SK-N-SH treated with all-trans-retinoic acid at 6 μM for 48 hours (cell line): ENCODE measurements around the gene SMIM7.

Source experiments
- ATAC-seq: fragments of 200-7000 bp; cut with Tn5 transposase; 3 replicates; pipeline ENCODE4 v1.9.1; 2020; ENCODE audit warnings: mild to moderate bottlenecking, moderate library complexity
- ARNTL ChIP-seq: fragments of 450-650 bp; formaldehyde crosslinking; IDR thresholded peaks from 2 replicates; pipeline ENCODE4 v1.5.0; 2020; ENCODE audit warnings: low read depth, mild to moderate bottlenecking, moderate library complexity, borderline replicate concordance
- BACH2 ChIP-seq: fragments of 250-450 bp; sonication (Bioruptor Pico); IDR thresholded peaks from 2 replicates; pipeline ENCODE4 v1.9.0; 2021; ENCODE audit warnings: mild to moderate bottlenecking, borderline replicate concordance
- CREB5 ChIP-seq: fragments of 250-450 bp; sonication (Bioruptor Pico); IDR thresholded peaks from 2 replicates; pipeline ENCODE4 v1.5.1; 2020; ENCODE audit warnings: low read depth, mild to moderate bottlenecking, moderate library complexity
- CSDC2 ChIP-seq: fragments of 250-450 bp; sonication (Bioruptor Pico); IDR thresholded peaks from 2 replicates; pipeline ENCODE4 v1.5.0; 2020; ENCODE audit warnings: mild to moderate bottlenecking, moderate library complexity
- ESRRG ChIP-seq: fragments of 250-450 bp; sonication (Bioruptor Pico); IDR thresholded peaks from 2 replicates; pipeline ENCODE4 v1.6.1; 2021; ENCODE audit warnings: mild to moderate bottlenecking
- GLIS3 ChIP-seq: fragments of 250-450 bp; sonication (Bioruptor Pico); IDR thresholded peaks from 2 replicates; pipeline ENCODE4 v1.5.0; 2020; ENCODE audit warnings: mild to moderate bottlenecking, moderate library complexity
- ISL1 ChIP-seq: fragments of 250-450 bp; sonication (Bioruptor Pico); IDR thresholded peaks from 2 replicates; pipeline ENCODE4 v2.1.2; 2022; ENCODE audit warnings: mild to moderate bottlenecking, moderate library complexity
- OSR1 ChIP-seq: fragments of 250-450 bp; sonication (Bioruptor Pico); IDR thresholded peaks from 2 replicates; pipeline ENCODE4 v1.8.0; 2022; ENCODE audit warnings: moderate library complexity, mild to moderate bottlenecking, inconsistent platforms
- PATZ1 ChIP-seq: fragments of 250-450 bp; sonication (Bioruptor Pico); IDR thresholded peaks from 2 replicates; pipeline ENCODE4 v1.8.0; 2020; ENCODE audit warnings: mild to moderate bottlenecking, moderate library complexity, borderline replicate concordance
- PPARA ChIP-seq: fragments of 250-450 bp; sonication (Bioruptor Pico); IDR thresholded peaks from 2 replicates; pipeline ENCODE4 v1.5.0; 2020; ENCODE audit warnings: mild to moderate bottlenecking, borderline replicate concordance
- RARB ChIP-seq: fragments of 250-450 bp; sonication (Bioruptor Pico); IDR thresholded peaks from 2 replicates; pipeline ENCODE4 v1.8.0; 2021; ENCODE audit warnings: mild to moderate bottlenecking, moderate library complexity
- SNAI2 ChIP-seq: fragments of 250-450 bp; sonication (Bioruptor Pico); IDR thresholded peaks from 2 replicates; pipeline ENCODE4 v1.5.0; 2020; ENCODE audit warnings: mild to moderate bottlenecking, moderate library complexity
- TCF4 ChIP-seq: fragments of 250-450 bp; sonication (Bioruptor Pico); IDR thresholded peaks from 2 replicates; pipeline ENCODE4 v1.8.0; 2021; ENCODE audit warnings: mild to moderate bottlenecking, moderate library complexity, borderline replicate concordance
- TOX ChIP-seq: fragments of 250-450 bp; sonication (Bioruptor Pico); IDR thresholded peaks from 2 replicates; pipeline ENCODE4 v1.8.0; 2021; ENCODE audit warnings: mild to moderate bottlenecking, moderate library complexity, borderline replicate concordance
- ZFP3 ChIP-seq: fragments of 250-450 bp; sonication (Bioruptor Pico); IDR thresholded peaks from 2 replicates; pipeline ENCODE4 v1.5.0; 2020; ENCODE audit warnings: mild to moderate bottlenecking, moderate library complexity
- ZFP30 ChIP-seq: fragments of 450-650 bp; formaldehyde crosslinking; IDR thresholded peaks from 2 replicates; pipeline ENCODE4 v1.5.0; 2022; ENCODE audit warnings: mild to moderate bottlenecking, moderate library complexity
- ZNF70 ChIP-seq: fragments of 450-650 bp; formaldehyde crosslinking; IDR thresholded peaks from 2 replicates; pipeline ENCODE4 v1.5.0; 2020; ENCODE audit warnings: mild to moderate bottlenecking, moderate library complexity
- ZNF8 ChIP-seq: fragments of 450-650 bp; formaldehyde crosslinking; IDR thresholded peaks from 2 replicates; pipeline ENCODE4 v1.5.0; 2020; ENCODE audit warnings: mild to moderate bottlenecking, moderate library complexity
- TF ChIP-seq, protein P1 (sequence below): fragments of 250-450 bp; sonication (Bioruptor Pico); IDR thresholded peaks from 2 replicates; pipeline ENCODE4 v1.5.0; 2020; ENCODE audit warnings: mild to moderate bottlenecking, moderate library complexity
- TF ChIP-seq, protein P2 (sequence below): fragments of 250-450 bp; sonication (Bioruptor Pico); IDR thresholded peaks from 2 replicates; pipeline ENCODE4 v1.5.1; 2021; ENCODE audit warnings: mild to moderate bottlenecking, moderate library complexity

SMIM7 gene

GRCh38 chr19:16631465-16631864, 28.5 kb downstream of the SMIM7 start:
- TF ChIP-seq ZFP3: no peak
- TF ChIP-seq, protein P1, sequence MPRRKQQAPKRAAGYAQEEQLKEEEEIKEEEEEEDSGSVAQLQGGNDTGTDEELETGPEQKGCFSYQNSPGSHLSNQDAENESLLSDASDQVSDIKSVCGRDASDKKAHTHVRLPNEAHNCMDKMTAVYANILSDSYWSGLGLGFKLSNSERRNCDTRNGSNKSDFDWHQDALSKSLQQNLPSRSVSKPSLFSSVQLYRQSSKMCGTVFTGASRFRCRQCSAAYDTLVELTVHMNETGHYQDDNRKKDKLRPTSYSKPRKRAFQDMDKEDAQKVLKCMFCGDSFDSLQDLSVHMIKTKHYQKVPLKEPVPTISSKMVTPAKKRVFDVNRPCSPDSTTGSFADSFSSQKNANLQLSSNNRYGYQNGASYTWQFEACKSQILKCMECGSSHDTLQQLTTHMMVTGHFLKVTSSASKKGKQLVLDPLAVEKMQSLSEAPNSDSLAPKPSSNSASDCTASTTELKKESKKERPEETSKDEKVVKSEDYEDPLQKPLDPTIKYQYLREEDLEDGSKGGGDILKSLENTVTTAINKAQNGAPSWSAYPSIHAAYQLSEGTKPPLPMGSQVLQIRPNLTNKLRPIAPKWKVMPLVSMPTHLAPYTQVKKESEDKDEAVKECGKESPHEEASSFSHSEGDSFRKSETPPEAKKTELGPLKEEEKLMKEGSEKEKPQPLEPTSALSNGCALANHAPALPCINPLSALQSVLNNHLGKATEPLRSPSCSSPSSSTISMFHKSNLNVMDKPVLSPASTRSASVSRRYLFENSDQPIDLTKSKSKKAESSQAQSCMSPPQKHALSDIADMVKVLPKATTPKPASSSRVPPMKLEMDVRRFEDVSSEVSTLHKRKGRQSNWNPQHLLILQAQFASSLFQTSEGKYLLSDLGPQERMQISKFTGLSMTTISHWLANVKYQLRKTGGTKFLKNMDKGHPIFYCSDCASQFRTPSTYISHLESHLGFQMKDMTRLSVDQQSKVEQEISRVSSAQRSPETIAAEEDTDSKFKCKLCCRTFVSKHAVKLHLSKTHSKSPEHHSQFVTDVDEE (CRISPR knock-in tag): no peak
- TF ChIP-seq PPARA (CRISPR knock-in tag): no peak
- TF ChIP-seq, protein P2, sequence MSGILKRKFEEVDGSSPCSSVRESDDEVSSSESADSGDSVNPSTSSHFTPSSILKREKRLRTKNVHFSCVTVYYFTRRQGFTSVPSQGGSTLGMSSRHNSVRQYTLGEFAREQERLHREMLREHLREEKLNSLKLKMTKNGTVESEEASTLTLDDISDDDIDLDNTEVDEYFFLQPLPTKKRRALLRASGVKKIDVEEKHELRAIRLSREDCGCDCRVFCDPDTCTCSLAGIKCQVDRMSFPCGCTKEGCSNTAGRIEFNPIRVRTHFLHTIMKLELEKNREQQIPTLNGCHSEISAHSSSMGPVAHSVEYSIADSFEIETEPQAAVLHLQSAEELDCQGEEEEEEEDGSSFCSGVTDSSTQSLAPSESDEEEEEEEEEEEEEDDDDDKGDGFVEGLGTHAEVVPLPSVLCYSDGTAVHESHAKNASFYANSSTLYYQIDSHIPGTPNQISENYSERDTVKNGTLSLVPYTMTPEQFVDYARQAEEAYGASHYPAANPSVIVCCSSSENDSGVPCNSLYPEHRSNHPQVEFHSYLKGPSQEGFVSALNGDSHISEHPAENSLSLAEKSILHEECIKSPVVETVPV (CRISPR knock-in tag): no peak
- no peak for TF ChIP-seq SNAI2 (CRISPR knock-in tag)
- TF ChIP-seq ZNF8 (CRISPR knock-in tag): no peak
- TF ChIP-seq BACH2: no peak
- no peak for TF ChIP-seq ARNTL (CRISPR knock-in tag)
- no peak for TF ChIP-seq ESRRG (CRISPR knock-in tag)
- TF ChIP-seq CREB5 (CRISPR knock-in tag): no peak
- no peak for TF ChIP-seq CSDC2
- no peak for TF ChIP-seq ZNF70 (CRISPR knock-in tag)
- TF ChIP-seq ISL1 (CRISPR knock-in tag): no peak
- no peak for TF ChIP-seq TOX (CRISPR knock-in tag)
- TF ChIP-seq GLIS3: no peak
- no peak for TF ChIP-seq PATZ1 (CRISPR knock-in tag)
- TF ChIP-seq OSR1: no peak
- TF ChIP-seq RARB: no peak
- TF ChIP-seq TCF4 (CRISPR knock-in tag): no peak
- ATAC-seq: no peak

- peak; percentile 58 for ATAC-seq
- TF ChIP-seq ZFP3: no peak
- TF ChIP-seq TOX (CRISPR knock-in tag): no peak
- TF ChIP-seq SNAI2 (CRISPR knock-in tag): 0 out of 2 replicates have a peak, but pooled peaks have one; percentile 56
- TF ChIP-seq ZFP30 (CRISPR knock-in tag): no peak
- TF ChIP-seq TCF4 (CRISPR knock-in tag): peak; percentile 80; the same call in 1 of the 2 replicates
- no peak for TF ChIP-seq GLIS3
- no peak for TF ChIP-seq ZNF8 (CRISPR knock-in tag)
These were observed 30.8 kb downstream of the SMIM7 start for GRCh38 chr19:16628984-16629691.

DNA sequence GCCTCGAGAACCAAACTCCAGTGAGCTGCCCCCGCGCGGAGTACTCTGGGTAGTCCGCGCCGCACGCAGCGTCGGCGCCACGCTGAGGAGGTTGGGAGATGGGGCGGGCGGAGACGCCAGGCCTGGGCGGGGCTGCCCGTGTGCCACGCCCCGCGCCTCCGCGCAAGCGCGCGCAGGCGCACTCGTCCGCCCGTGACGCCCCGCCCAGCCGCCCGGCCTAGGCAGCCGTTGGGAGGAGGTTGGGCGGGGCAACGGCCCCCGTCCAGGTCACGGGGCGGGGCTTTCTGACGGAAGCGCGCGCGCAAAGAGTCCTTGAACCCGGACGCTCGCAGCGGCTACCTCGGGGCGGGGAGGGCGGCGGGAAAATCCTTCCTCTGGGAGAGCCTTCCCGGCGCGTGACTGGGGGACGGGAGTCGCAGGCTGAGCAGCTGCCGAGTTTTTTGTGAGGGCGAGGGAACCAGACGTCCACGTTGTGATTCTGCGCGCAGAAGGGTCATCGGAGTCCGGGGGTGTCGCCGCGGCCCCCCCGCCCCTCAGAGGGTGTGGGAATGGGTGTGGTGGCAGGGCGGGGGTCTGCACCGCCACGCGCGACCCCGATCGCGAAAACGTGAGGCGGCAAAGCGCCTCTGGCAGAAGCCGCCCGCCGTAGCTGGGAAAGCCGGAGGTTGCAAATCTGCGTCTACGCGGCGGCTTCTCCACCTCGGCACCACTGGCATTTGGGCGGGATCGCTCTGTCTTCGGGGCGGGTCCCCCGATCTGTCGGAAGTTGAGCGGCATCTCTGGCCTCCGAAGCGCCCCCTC, 31.6 kb downstream of the SMIM7 start, which contains the start of gene MED26:
Gene MED26, minus strand, starts transcription at position 22 of the 801 bp plus-strand sequence. CDS start 261 bp downstream, outside the sequence.
- ATAC-seq: peak; percentile 86
- no peak for TF ChIP-seq ZNF8 (CRISPR knock-in tag)
- TF ChIP-seq ESRRG (CRISPR knock-in tag): peak; percentile 4; the same call in 1 of the 2 replicates
- 0 out of 2 replicates have a peak, but pooled peaks have one; percentile 56 for TF ChIP-seq PATZ1 (CRISPR knock-in tag)
